Nephron (organoid): ENCODE measurements around the gene CRIP2.

ENCODE experiments used
- H3K27ac Mint-ChIP-seq, 3 experiments: 2 replicates each; pipeline ENCODE4 v1.8.0; 2020; ENCODE audit warnings: mixed read lengths in 3 of 3, mild to moderate bottlenecking in 2 of 3, moderate library complexity in 1 of 3
- H3K27me3 Mint-ChIP-seq: 2 replicates; pipeline ENCODE4 v1.8.0; 2021; ENCODE audit warnings: low read depth, mild to moderate bottlenecking, moderate library complexity, mixed read lengths
- H3K36me3 Mint-ChIP-seq: 2 replicates; pipeline ENCODE4 v1.8.0; 2020; ENCODE audit warnings: low read depth, mixed read lengths
- H3K4me1 Mint-ChIP-seq: 2 replicates; pipeline ENCODE4 v1.8.0; 2020; ENCODE audit warnings: mixed read lengths
- H3K4me3 Mint-ChIP-seq, 3 experiments: 2 replicates each; pipeline ENCODE4 v1.8.0; 2020; ENCODE audit warnings: mild to moderate bottlenecking in 3 of 3, mixed read lengths in 3 of 3, moderate library complexity in 2 of 3
- H3K9me3 Mint-ChIP-seq: 2 replicates; pipeline ENCODE4 v1.8.0; 2020; ENCODE audit warnings: mixed read lengths
- TF ChIP-seq, protein P1 (sequence below), 3 experiments: fragments of 200-600 bp; sonication (generic); IDR thresholded peaks; one replicate each; pipeline ENCODE4 v1.5.0; 2021; ENCODE audit warnings: antibody characterized with exemption in 3 of 3; ENCODE audit not compliant: unreplicated experiment in 3 of 3

CRIP2 gene

DNA sequence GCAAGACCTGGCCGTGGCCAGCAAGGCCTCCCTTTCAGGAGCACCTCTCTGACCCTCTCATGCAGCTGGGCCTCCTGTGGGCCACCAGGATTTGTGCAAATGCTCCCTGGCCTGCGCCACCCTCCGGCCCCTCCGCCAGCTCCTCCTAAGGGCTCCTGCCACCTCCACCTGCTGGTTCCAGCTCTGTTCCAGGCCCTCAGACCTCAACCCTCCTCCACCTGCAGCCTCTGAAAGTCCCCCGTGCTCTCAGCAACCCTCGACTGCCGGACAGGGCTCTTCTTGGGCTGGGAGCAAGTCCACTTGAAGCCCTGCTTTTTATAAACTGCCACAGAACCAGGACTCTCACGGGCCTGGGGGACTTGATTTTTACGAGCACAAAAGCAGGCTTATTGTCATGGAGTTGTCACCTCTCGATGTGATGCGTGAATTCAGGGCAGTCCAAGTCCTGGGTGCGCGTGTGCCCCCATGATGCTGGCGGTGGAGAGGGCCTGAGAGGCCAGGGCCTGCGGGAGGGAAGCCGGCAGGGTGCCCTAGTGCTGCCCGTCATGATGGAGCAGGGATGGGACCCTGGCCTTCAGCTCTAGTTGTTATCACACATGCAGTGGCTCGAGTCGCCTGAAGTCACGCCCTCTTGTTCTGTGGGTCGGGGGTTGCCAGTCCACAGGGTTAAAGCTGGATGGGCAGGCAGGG is 25.6 kb downstream of the CRIP2 start:
- Mint-ChIP-seq H3K9me3 (no peaks in the 10 kb centered on the region), H3K27me3 (no peaks in the 10 kb centered on the region), H3K36me3 (no peaks in the 10 kb centered on the region), H3K4me3 (no peak overlapping the region), H3K4me1 (no peaks in the 10 kb centered on the region), H3K27ac (no peak overlapping the region)
- TF ChIP-seq, protein P1, sequence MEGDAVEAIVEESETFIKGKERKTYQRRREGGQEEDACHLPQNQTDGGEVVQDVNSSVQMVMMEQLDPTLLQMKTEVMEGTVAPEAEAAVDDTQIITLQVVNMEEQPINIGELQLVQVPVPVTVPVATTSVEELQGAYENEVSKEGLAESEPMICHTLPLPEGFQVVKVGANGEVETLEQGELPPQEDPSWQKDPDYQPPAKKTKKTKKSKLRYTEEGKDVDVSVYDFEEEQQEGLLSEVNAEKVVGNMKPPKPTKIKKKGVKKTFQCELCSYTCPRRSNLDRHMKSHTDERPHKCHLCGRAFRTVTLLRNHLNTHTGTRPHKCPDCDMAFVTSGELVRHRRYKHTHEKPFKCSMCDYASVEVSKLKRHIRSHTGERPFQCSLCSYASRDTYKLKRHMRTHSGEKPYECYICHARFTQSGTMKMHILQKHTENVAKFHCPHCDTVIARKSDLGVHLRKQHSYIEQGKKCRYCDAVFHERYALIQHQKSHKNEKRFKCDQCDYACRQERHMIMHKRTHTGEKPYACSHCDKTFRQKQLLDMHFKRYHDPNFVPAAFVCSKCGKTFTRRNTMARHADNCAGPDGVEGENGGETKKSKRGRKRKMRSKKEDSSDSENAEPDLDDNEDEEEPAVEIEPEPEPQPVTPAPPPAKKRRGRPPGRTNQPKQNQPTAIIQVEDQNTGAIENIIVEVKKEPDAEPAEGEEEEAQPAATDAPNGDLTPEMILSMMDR (IDR thresholded peaks at IDR 0.05; ENCODE audit: unreplicated experiment in 3 of 3): no peak

DNA sequence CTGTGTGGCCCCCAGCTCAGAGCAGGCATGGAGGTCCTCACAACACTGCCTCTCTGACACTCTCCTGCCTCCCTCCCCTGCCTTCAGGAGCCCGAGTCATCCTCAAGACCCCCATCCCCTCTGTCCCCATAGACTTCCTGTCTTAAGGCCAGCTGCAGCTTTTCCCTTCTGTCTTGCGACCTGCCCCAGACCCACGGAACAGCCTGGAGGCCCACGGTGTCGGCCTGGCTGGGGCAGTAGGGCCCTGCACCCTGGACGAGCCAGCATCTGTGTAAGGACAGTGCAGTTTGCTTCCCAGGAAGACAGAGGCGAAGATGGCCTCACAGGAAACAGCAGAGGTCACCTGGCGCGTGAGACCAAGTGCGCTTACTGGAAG is 26.1 kb downstream of the CRIP2 start:
- Mint-ChIP-seq H3K27ac (no peak overlapping the region), H3K36me3 (no peaks in the 10 kb centered on the region), H3K9me3 (no peaks in the 10 kb centered on the region), H3K27me3 (no peaks in the 10 kb centered on the region), H3K4me3 (no peak overlapping the region), H3K4me1 (no peaks in the 10 kb centered on the region)
- TF ChIP-seq, protein P1 (IDR thresholded peaks at IDR 0.05; ENCODE audit: unreplicated experiment in 3 of 3): no peak

GRCh38 chr14:105501504-105502291 is 27.1 kb downstream of the CRIP2 start:
- no peaks in the 10 kb centered on the region for H3K36me3 Mint-ChIP-seq
- no peak overlapping the region for H3K27ac Mint-ChIP-seq
- no peaks in the 10 kb centered on the region for H3K9me3 Mint-ChIP-seq
- no peaks in the 10 kb centered on the region for H3K27me3 Mint-ChIP-seq
- no peaks in the 10 kb centered on the region for H3K4me1 Mint-ChIP-seq
- TF ChIP-seq, protein P1 (IDR thresholded peaks at IDR 0.05; ENCODE audit: unreplicated experiment in 3 of 3): no peak
- H3K4me3 Mint-ChIP-seq: no peak overlapping the region

DNA sequence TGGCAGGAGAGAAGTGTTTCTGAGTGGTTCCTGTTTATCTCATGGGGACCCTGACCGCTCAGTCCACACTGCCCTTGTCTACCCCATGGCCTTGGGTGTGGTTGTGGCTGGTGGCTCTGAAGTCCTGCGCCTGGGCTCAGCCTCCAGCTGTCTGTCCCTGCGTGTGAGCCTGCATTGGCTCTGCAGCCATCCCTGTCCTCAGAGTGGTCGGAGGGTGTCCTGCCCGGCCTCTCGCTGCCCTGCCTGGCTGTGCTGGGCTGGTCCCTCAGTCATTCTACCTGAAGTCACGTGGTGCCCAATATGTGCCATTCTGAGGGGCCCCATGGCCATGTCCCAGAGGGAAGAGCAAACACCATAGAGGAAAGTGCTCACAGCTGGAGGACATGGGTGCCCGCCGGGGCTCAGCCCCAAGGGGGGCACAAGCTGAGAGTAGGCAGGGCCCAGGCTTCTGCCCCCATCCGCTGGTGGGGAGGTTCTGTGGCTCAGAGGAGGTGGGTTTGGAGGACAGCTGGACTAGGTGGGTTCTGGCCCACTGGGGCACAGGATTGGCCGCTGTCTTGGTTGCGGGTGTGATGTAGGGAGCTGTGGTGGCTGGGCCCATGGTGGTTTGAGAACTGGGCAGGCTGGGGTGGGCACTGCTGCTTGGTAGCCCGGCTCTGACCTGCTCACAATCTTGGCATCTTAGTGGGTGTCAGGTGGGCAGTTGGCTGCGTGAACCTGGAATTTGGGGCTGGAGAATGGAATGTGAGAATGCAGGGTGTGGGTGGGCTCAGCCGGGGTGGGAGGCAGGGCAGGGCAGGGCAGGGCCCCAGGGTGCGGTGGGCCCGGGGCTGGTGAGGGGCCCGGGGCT is 28.1 kb downstream of the CRIP2 start:
- H3K27me3 Mint-ChIP-seq: peaks cover under 1% of the 10 kb centered on the region
- H3K4me1 Mint-ChIP-seq: no peaks in the 10 kb centered on the region

DNA sequence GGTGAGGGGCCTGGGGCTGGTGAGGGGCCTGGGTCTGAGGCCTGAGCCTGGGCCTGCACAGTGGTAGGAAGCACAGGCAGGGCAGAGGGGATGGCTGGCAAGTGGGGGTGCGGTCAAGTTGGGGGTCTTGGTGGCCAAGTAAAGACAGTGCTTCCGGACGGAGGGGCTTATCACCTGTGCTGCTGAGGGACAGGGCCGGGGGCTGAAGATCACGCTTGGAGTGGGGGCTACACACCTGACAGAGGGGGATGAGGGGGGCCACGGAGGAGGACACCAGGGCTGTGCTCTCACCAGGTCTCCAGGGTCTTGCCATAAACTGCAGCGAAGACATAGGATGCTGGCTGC is 28.6 kb downstream of the CRIP2 start:
- no peaks in the 10 kb centered on the region for H3K4me1 Mint-ChIP-seq
- peaks cover 6% of the 10 kb centered on the region for H3K27me3 Mint-ChIP-seq
- no peaks in the 10 kb centered on the region for H3K9me3 Mint-ChIP-seq
- no peak overlapping the region for H3K4me3 Mint-ChIP-seq
- H3K36me3 Mint-ChIP-seq: no peaks in the 10 kb centered on the region
- TF ChIP-seq, protein P1 (IDR thresholded peaks at IDR 0.05; ENCODE audit: unreplicated experiment in 3 of 3): no peak
- H3K27ac Mint-ChIP-seq: no peak overlapping the region

More for the DNA sequence above, 28.1 kb downstream of the CRIP2 start:
- TF ChIP-seq, protein P1 (IDR thresholded peaks at IDR 0.05; ENCODE audit: unreplicated experiment in 3 of 3): no peak
- Mint-ChIP-seq H3K36me3 (no peaks in the 10 kb centered on the region), H3K9me3 (no peaks in the 10 kb centered on the region), H3K4me3 (no peak overlapping the region), H3K27ac (no peak overlapping the region)
